Prostate gland (tissue), 2 donors: Measurements from ENCODE around the gene C1orf21. TPM values are rescaled to one million over a fixed set of nuclear protein-coding genes. Genes with fewer than 3 reads are reported as not detected.

Experiments
- DNase-seq: peaks from one replicate; pipeline ENCODE4 v3.0.0-alpha.2; 2019; ENCODE audit warnings: low spot score
- H3K27ac ChIP-seq, 2 donors: fragments of 200-600 bp; sonication (generic); 2 replicates each; pipeline ENCODE4 v1.5.1; 2017 to 2019
- H3K27me3 ChIP-seq: fragments of 200-600 bp; sonication (generic); replicated peaks from 2 replicates; pipeline ENCODE4 v1.5.1; 2019; ENCODE audit not compliant: insufficient read depth
- H3K36me3 ChIP-seq, 2 donors: fragments of 200-600 bp; sonication (generic); 1 replicate in 1 of 2; 2 replicates in 1 of 2; pipeline versions ENCODE4 v1.5.1 to v1.8.1; 2017 to 2019
- H3K4me1 ChIP-seq: fragments of 200-600 bp; sonication (generic); replicated peaks from 2 replicates; pipeline ENCODE4 v1.5.1; 2019
- H3K4me3 ChIP-seq, 2 donors: fragments of 200-600 bp; sonication (generic); 2 replicates each; pipeline ENCODE4 v1.5.1; 2017 to 2019
- H3K9me3 ChIP-seq: fragments of 200-600 bp; sonication (generic); 2 replicates; pipeline ENCODE4 v1.5.1; 2017
- CTCF ChIP-seq, 4 experiments: fragments of 200-600 bp in 2 of 4; fragments of 450-650 bp in 2 of 4; sonication (generic) in 2 of 4; IDR thresholded peaks; 1 replicate in 3 of 4; 2 replicates in 1 of 4; pipeline ENCODE4 v1.5.1; 2016 to 2019; ENCODE audit warnings: antibody characterized with exemption in 4 of 4, mild to moderate bottlenecking in 2 of 4, moderate library complexity in 2 of 4
- POLR2A ChIP-seq: fragments of 450-650 bp; IDR thresholded peaks from one replicate; pipeline ENCODE4 v1.6.1; 2016; ENCODE audit warnings: antibody characterized with exemption, mild to moderate bottlenecking
- POLR2AphosphoS5 ChIP-seq: sonication (generic); formaldehyde crosslinking; IDR thresholded peaks from one replicate; pipeline ENCODE4 v1.6.1; 2017; ENCODE audit warnings: antibody characterized with exemption
- WGBS: methylation state at CpG from one replicate; pipeline ENCODE4 v1.1.5; 2018; 5-methylcytosine and 5-hydroxymethylcytosine counted together
- intact Hi-C: fragments of 100-400 bp; cut with DNase I; formaldehyde crosslinking; loops from one replicate; pipeline ENCODE4 v1.14.2; 2022
- total RNA-seq, 2 donors: library from RNA; depleted of rRNA; stranded (reverse); fragments of >200 nt; gene quantifications; one replicate each; pipeline ENCODE4 v1.1.0, GENCODE V29; 2016

Gene C1orf21
- total RNA-seq, 2 donors from 2014 or later = 28.8 to 79.3 TPM

- H3K27me3 ChIP-seq = no peaks in the 10 kb centered on the region
- no peak overlapping the region for H3K27ac ChIP-seq
- H3K4me3 ChIP-seq = no peak overlapping the region
- intact Hi-C loops = loop anchor here (5.0 kb wide), 1 partner anchor 92 kb away; the partner anchor contains the start of gene C1orf21
- peaks cover 4% of the 10 kb centered on the region for H3K4me1 ChIP-seq
- H3K9me3 ChIP-seq = no peaks in the 10 kb centered on the region
- TF ChIP-seq CTCF (IDR thresholded peaks at IDR 0.05) = no peak
- DNase-seq = no peak
- 92% methylated on average over 14 of the region's 14 CpGs for WGBS
- no peaks in the 10 kb centered on the region for H3K36me3 ChIP-seq
Measured at GRCh38 chr1:184479435-184480167, 92.8 kb downstream of the C1orf21 start.

GRCh38 chr1:184480736-184481135 is 93.9 kb downstream of the C1orf21 start:
- H3K27me3 ChIP-seq = no peaks in the 10 kb centered on the region
- DNase-seq = no peak
- no peak overlapping the region for H3K4me3 ChIP-seq
- WGBS = 91% methylated on average over 5 of the region's 5 CpGs
- no peaks in the 10 kb centered on the region for H3K36me3 ChIP-seq
- peak overlapping the region in 1 of 2 donors; percentile 79 for H3K27ac ChIP-seq
- TF ChIP-seq POLR2AphosphoS5 = no peak
- TF ChIP-seq POLR2A = no peak
- H3K4me1 ChIP-seq = peaks cover 4% of the 10 kb centered on the region
- intact Hi-C loops = loop anchor here (5.0 kb wide), 1 partner anchor 93 kb away; the partner anchor contains the start of gene C1orf21
- no peaks in the 10 kb centered on the region for H3K9me3 ChIP-seq

DNA sequence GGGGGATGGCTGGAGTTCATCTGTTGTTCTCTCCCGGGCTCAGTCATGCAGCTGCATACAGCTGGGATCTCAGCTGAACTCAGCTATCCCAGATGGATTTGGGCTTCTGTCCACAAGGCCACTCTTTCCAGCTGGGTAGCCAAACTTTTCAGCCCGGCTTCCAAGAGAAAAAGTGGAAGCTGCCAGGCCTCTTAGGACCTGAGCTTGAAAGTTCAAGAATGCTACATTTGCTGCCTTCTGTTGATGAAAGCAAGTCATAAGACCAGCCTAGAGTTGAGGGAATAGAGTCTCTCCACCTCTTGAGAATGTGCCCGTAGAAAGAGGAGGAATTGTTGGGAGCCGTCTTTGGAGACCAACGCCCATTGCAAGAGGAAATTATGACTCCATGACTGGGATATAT is 95.3 kb downstream of the C1orf21 start:
- intact Hi-C loops = loop anchor here (5.0 kb wide), 1 partner anchor 95 kb away; the partner anchor contains the start of gene C1orf21
- H3K27me3 ChIP-seq = no peaks in the 10 kb centered on the region
- H3K4me3 ChIP-seq = no peak overlapping the region
- H3K27ac ChIP-seq = peak overlapping the region; percentile 75 to 79
- TF ChIP-seq POLR2A (no peak), POLR2AphosphoS5 (peak; percentile 5)
- DNase-seq = no peak
- peaks cover 4% of the 10 kb centered on the region for H3K4me1 ChIP-seq
- no peaks in the 10 kb centered on the region for H3K9me3 ChIP-seq
- WGBS = 71% methylated on average over 5 of the region's 5 CpGs
- H3K36me3 ChIP-seq = no peaks in the 10 kb centered on the region

DNA sequence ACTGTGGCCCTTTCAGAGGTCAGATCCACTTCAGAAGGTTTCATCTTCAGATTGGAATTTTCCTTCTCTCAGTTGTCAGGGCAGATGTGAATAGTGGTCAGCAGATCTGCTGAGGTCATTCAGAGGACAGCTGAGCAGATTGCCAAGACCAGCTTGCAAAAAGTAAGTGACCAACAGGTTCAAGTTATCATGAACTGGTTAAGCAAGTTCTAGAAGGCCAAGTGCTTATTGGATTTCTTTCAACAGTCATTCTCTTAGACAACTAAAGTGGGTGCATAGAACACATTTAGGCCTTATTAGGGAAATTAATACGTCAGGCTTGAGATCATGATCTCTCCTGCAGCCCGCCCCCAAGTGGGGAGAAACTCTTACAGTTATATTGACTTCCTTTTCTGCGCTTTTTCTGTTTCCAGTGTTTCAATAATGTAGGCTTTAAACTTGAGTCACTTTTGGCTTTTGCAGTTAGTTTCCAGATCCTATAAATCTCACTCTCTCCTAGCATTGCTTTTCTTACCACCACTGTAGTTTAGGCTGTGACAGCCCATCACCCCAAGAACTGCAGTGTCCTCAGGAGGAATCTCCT is 96.4 kb downstream of the C1orf21 start:
- WGBS = 16% methylated on average over 3 of the region's 3 CpGs
- H3K27ac ChIP-seq = peak overlapping the region; percentile 75 to 79
- intact Hi-C loops = loop anchor here (5.0 kb wide), 1 partner anchor 96 kb away; the partner anchor contains the start of gene C1orf21

GRCh38 chr1:184485751-184486723 is 99.2 kb downstream of the C1orf21 start:
- no peak for DNase-seq
- Histone ChIP-seq H3K27ac (peak overlapping the region; percentile 49 to 79), H3K36me3 (no peaks in the 10 kb centered on the region), H3K9me3 (no peaks in the 10 kb centered on the region), H3K4me1 (peaks cover 4% of the 10 kb centered on the region), H3K4me3 (no peak overlapping the region), H3K27me3 (no peaks in the 10 kb centered on the region)
- WGBS = 64% methylated on average over 9 of the region's 9 CpGs
- intact Hi-C loops = no loop called here
- TF ChIP-seq POLR2A (no peak), POLR2AphosphoS5 (no peak), CTCF (IDR thresholded peaks at IDR 0.05) (no peak)

More for the DNA sequence above, 96.4 kb downstream of the C1orf21 start:
- Histone ChIP-seq H3K9me3 (no peaks in the 10 kb centered on the region), H3K4me3 (no peak overlapping the region), H3K27me3 (no peaks in the 10 kb centered on the region), H3K4me1 (peaks cover 4% of the 10 kb centered on the region), H3K36me3 (no peaks in the 10 kb centered on the region)
- TF ChIP-seq POLR2A (no peak), POLR2AphosphoS5 (peak; percentile 64)
- DNase-seq = peak; percentile 61
